Stimulated activated CD4-positive, alpha-beta T cell treated with anti-CD3 and anti-CD28 coated beads, Interleukin-1b, Interleukin-23, amount 100 ng/mL, for 48 hours (primary cell): ENCODE data around the gene CD9.

ENCODE experiments used
- DNase-seq: peaks from one replicate; pipeline ENCODE4 v3.0.0-alpha.2; 2020

Gene CD9

DNA sequence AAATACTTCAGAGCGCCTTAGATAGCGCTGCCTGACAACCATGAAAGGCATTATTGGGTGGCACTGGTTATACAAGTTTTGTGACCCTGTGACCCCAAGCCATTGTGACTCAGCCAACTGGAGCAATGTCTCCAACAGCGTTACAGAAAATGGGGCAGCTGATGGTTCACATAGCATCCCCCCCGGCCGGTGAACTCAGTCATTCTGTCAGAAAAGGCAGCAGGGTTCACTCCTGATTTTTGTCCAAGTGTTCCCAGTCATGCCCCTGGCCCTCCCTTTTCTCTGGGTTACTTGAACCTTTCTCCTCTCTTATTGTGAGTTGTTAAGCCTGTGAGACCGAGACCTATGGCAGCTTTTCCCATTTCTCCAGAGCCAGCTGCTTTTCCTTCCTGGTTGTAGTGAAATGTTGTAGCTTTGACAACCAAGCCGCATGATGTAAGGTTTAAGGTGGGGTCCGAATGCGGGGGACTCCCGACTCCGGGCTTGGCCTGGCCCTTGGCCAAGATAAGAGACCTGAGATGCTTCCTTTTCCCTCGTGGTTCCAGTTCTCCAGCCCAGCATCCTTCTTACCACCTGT is 22.0 kb downstream of the CD9 start:
- DNase-seq, result no peak

DNA sequence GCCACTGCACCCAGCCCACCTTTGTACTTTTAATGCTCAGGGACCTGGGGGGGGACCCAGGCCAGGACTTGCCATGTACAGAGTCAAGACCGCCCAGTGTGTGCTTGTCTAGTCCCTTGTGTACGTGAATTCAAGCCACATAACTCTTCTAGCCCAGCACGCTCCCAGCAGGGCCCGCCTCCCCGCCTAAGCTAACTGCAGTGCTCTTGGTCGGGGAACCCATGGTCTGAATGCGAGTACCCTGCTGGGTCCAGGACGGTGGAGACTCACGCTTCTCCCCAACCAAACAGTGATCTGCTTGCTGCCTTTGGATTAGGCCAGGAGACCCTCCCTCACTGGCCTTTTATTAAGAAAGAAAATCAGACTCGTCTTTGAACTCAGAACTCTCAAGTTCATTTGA is 23.3 kb downstream of the CD9 start:
- no peak for DNase-seq

DNA sequence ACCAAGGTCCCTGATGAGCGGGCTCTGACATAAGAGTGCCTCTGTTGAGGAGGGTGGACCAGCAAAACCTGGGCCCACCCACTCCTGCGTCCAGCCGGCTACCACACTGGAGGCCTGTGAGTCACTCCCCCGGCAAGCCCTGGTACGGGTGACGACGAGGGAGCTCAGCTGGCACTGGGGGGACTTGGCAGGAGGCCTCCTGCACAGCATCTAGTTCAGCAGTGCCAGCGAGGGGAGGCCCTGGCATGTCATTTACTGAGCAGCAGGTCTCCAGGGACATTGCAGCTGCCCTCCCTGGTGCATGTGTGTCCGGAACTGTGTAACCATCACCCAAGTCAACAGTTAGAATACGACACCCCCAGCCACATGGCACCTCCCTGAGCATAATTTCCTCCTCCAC is 24.4 kb downstream of the CD9 start:
- no peak for DNase-seq

DNA sequence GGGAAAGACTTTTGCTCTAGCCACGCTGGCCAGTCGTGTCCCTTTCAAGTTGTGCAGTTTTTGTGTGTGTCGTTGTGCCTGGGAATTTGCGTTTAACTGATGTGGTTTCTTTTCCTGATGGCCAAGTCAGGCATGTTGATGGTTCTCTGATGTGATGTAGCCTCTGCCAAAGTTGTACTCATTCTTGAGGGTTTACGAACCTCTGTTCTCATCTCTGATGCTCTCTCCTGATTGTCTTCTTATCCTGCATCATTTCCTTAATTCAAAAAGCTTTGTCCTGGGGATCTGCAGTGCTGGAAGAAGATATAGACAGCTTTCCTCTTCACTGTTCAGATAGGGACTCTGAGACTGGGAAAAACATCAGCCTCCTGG is 25.4 kb downstream of the CD9 start:
- DNase-seq, result no peak

DNA sequence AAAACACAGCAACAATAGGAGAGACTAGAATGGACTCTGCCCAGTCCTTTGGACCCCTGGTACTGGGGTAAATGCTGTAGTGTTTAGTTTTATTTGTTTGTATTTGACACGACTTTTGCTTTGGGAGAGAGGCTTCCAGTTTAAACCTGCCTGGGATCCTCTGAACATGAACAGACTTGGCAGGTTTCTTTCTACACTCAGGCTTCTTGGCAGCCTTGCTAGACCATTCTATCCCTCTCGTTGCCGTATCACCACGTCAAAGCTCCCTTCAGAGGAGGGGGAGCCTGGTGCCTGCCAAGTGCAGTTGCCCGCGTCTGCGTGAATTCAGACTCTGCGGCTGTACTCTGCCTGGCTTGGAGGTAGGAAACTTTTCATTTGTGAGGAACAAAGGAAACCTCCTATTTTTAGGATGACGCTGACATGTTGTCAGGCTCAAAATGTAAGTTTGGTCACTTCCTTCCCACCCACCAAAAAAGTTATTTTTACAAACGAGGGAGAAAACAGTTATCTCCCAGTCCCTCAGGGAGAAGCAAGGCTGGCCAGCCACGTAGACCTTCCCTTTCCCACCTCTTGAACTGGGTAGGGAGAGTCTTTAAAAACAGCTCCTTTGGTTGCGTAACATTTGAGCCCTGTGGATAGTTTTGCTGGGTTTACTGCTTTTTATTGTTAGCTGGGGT is 25.9 kb downstream of the CD9 start:
- no peak for DNase-seq

DNA sequence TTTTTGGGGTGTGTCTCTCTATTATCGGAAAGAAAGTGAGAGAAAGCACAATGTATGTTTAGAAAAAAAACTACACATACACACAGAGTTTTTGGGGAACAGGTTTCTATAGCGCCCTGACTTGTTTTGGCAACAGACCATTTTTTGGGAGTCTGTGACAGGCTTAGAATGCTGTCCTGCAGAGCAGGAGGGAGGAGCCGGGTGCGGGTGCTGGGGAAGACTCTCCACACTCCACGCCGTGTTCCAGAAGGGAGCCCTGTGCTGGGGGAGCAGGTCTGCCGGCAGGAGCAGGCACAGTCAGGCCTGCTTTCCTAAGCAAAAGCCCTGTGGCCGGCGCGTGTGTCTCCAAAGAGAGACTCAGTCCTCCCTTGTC is 26.5 kb downstream of the CD9 start:
- no peak for DNase-seq

DNA sequence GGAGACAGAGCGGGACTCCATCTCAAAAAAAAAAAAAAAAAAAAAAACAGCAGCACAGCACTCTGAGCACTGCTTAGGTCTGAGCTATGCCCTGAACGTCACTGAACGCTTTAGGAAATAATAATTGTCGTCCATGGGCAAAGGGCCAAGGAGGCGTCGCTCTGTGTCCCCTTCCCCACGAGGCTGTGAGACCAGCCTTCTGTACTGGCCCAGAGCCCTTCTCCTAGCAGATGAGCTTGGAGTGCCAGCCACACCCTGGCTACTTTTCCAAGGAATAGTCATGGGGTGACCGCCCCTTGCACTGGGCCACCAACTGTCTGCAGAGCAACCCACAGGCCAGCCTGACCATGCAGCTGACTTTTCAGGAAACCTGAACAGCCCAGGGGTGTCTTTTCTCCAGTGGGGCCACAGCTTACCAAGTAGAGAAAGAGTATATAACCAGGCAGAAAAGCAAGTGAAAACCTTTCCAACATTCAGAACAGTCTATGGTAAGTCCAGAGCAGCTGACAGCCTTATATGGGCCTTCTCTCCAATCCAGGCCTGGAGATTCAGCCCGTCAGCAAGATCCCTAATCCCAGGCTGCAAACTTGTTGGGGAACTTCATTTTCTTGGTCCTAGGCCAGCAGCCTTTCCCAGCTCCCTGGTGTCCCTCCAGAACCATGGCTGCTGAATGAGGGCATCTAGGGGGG is 28.5 kb downstream of the CD9 start:
- DNase-seq, result no peak

DNA sequence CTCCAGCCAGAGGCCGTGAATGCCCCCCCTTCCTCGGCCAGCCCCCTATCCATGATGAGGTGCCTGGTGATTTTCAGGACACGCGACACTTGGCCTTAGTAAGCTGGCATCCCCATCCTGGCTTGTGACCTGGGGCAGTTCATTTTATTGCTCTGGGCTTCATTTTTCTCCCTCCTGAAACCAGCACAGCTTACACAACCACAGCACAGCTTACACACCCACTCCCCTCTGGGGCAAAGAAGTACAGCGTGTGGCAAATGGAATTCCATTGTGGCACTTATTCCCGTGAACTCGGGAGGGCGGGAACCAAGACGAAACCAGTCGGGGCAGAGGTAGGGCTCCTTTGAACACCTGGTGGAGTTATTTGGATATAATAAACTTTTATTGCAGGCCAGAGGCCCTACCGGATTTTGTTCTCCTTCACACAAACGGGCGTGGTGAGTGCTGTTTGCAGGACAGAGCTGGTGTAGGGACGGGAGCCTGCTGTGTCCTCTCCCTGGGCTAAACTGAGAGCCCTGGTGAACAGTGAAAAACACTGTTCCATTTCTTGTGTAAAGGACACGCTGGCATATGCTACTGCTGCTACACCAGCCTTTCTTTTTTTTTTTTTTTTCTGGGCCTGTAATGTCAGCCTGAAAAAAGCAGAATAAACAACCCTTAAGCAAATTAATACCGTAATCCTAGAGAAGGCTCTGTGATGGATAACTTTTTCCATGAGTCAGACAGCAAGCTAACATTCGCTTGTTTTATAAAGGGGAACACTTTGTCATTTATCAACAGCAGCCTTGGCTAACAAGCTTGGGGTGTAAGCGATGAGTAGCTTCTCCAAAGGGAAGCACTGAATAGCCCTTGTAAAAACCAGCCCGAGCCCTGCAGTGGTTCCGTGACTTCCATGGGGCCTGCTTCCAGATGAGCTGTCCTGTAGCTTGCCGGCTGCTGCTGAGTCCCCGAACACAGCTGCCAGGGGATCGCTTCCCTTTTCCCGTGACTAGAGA is 29.3 kb downstream of the CD9 start:
- no peak for DNase-seq

DNA sequence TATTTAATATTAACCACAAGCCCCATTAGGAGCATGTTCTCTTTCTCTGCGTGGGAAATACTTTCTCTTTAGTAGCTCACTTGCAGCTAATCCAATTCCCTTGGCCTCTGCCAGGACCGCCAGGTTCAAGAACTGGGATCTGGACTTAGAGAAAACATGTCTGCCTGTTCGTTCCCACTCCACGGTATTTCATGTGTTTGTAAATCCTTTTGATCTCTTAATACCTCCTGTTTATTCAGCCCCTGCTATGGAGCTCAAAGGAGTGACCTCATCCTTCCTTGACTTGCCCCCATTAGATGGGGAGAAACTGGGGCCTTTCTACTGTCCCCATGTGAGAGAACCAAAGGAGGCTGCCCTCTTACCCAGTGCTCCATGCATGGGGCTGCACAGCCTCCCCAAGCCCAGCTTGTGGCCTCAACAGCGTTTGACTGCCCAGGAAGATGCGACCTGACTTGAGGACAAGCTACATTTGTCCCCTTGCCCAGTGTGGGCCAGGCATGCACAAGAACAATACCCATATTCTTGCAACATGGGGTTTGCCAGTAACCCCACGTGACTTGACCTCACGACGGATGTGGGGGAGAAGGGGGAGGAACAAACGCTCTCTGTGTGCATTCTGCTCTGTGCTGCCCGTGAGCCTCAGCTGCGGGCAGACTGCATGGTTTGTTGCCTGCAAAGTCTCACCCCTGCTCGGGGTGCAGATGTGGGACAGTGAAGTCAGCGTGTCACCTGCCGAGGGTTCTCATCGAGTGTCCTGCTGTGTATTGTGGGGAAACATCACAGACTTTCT is 30.3 kb downstream of the CD9 start:
- DNase-seq, result peak; percentile 66

DNA sequence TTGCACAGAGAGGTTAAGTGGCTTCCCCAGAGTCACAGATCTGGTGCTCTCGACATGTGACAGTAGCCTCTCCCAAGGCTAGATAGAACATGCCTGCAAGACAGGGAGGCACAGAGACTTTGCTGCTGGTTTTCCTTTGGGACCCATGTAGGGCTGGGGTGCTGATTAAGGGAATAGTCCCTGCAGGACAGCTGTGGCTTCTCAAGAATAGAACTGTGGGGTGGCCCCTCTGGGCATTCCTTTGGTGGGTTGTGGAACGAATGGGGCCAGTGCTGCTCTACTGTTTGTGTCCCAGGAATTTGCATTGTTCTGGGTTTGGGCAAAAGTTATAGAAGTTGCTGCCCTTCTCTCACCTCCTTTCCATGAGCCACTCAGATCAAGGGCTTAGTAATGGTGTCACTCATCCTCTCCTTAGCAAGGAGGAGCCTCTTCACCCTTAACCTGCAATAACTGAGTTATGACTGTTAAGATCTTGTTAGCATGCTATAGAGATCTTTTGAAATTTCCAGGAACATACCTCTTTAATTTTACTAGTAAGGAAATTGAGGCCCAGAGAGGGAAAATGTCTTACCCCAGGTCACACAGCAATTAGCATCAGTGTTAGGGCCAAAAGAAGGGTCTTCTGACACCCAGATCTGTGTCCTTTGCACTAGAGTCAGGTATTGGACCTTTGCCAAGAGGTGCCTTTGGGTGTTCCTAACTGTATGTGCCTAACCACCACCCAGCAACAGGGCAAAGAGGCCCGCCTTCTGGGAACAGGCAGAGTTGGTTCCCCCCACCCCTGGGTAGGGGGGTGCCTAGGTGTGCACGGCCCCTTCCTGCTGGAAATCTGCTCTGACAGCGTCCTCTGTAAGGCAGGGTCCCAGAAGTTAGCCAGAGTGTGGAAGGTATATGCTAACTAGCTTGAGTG is 31.4 kb downstream of the CD9 start:
- no peak for DNase-seq

DNA sequence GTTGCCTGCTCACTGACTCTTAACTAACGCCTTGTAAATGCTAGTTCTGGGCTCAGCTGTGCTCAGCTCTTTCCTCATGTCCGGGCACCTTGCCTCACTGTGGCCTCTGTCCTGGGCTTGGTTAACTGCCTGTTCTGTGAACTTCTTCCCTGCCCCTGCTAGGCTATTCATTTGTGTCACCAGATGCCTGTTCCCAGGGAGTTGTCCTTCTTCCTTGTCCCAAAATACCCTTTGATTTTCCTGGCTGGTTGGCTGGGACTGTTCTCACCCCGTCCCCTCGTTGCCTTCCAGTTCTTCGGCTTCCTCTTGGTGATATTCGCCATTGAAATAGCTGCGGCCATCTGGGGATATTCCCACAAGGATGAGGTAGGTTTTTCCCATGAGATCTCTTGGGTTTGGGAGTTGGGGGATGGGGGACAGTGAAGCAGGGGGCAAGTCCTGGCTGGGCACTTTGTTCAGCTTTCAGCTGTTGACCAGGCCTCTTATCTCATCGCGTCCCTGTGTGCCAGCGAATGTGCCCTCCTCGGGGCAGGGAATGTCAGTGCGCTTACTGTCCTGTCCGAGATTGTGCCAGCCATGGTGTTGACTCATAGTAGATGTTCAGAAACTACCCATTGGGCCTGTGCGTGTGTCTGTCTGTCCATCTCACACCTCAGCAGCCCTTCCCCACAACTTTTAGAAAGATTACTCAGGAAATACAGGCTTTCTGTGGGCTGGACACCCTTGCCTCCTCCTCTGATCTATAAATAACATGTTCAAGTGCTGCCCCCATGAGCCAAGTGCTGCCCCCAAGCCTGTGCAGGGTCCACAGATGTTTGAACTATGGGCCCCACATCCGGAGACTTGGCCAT is 33.1 kb downstream of the CD9 start:
- no peak for DNase-seq

DNA sequence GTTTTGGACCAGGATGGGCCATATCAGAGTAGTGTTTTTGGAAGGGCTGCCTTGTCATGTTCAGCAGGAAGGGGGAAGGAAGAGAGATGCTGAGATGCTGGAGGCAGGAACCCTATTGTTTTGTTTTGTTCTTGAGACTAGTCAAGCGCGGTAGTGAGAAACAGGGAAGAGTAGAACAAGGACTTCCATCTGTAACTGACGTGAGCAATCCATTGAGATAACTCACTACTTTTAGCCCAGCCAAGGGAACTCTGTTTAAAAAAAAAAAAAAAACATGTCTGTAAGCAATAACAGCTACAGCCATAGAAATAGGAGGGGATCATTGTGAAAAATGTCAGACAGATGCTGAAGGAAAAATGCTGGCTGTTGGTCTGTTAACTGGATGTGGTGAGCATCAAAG is 34.0 kb downstream of the CD9 start:
- DNase-seq, result no peak

DNA sequence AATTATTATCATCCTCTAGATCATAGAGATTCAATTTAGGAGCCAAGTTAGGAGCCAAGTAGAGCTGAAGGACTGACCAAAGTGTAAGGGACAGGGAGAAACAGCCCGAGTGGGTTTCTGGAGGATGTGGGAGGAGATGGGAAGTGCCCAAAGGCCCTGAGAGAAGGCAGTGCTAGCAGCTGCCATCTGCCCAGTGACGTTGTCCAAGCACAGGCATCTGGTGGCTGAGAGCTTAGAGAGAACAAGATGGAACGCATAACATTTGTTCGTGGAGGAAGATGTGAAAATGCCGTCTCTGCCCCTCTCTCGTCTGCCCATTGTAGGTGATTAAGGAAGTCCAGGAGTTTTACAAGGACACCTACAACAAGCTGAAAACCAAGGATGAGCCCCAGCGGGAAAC is 34.7 kb downstream of the CD9 start:
- no peak for DNase-seq

DNA sequence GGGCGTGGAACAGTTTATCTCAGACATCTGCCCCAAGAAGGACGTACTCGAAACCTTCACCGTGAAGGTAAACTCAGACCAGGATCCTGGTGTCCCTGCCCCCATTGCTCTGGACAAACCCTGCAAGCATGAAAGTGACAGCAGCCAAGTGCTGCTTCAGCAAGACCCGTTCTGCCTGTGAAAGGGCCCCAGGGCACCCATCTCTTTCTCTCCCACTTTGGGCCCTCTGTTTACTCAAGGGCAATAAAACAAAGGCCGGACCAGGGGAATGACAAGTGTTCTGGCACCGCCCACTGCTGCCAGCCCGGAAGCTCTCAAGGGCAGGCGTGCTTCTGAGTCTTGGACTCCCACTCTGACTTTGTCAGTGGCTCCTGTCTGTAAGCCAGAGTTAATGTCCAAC is 35.3 kb downstream of the CD9 start:
- no peak for DNase-seq

DNA sequence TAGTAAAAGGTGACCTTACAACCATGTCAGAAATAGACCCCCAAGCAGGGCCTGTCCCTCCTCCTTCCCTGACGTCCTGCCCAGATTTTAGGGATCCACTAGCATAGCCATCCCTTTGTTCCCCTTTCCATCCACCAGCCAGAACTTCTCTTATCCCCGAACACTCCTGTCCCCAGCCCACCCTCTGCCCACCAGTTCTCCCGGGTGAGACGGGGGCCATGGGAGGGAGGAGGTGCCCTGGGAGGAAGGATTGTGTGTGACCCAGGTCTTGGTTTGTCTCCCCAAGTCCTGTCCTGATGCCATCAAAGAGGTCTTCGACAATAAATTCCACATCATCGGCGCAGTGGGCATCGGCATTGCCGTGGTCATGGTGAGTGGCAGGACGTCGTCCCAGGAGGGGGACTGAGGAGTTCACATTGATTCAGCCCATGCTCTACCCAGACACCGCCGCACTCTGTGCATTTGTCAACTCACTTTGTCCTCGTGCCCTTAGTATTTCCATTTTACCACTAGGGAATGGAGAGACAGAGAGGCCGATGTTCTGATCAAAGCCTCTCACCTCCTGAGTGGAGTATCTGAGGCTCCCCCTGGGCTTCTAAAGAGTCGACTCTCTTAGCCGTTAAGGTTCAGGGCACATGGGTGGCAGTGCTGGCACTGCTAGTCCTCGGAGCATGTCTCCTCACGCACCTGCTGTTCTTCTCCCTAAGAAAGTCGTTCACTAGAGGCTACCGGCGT is 35.9 kb downstream of the CD9 start:
- DNase-seq, result no peak

DNA sequence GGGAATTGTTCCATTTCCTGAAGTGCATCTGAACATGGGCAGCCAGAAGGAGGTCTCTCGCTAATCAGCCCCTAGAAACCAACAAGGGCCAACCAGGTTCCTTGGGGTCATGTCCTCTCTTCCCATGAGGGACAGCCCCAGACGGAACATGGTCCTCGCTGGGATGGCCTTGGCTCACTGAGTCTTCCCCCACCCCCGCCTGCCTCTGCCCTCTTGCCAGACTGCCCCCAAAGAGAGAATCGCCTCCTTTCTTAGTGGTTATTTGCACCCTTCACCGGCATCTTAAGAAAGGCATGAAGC is 36.4 kb downstream of the CD9 start:
- DNase-seq, result no peak

DNA sequence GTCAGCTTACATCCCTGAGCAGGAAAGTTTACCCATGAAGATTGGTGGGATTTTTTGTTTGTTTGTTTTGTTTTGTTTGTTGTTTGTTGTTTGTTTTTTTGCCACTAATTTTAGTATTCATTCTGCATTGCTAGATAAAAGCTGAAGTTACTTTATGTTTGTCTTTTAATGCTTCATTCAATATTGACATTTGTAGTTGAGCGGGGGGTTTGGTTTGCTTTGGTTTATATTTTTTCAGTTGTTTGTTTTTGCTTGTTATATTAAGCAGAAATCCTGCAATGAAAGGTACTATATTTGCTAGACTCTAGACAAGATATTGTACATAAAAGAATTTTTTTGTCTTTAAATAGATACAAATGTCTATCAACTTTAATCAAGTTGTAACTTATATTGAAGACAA is 37.6 kb downstream of the CD9 start:
- DNase-seq, result no peak

DNA sequence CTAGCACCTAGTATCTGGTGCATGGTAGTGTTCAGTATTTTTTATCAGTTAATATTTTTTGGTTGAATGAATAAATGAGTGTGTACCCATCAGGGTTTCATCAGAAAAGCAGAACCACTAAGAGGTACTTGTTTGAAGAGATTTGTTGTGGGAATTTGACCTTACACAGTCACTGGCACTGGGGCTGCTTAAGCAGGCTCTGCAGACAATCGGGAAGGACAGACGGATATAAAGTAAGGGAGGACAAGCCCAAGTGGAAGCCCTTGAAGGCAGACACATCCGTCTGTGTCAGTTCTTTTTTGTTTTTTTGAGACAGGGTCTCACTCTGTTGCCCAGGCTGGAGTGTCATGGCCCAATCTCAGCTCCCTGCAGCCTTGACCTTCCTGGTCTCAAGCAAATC is 38.7 kb downstream of the CD9 start:
- DNase-seq, result no peak

DNA sequence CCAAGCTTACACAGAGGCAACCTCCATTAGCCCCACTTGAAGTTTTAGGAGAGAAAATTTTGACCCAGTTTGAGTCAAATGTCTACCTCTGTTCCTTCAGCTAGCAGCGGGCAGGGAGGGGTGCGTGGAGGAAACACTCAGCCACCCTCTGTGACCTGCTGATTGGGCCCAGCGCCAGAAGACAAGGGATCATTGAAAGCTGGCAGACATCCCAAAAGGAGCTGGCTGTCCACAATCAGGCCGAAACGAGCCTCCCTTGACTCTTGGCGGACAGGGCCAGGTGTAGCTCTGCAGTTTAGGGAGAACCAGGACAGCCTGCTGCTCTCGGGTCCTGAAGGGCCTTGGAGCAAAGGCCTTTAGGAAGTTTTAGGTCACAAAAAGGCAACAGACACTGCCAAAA is 41.3 kb downstream of the CD9 start:
- no peak for DNase-seq

DNA sequence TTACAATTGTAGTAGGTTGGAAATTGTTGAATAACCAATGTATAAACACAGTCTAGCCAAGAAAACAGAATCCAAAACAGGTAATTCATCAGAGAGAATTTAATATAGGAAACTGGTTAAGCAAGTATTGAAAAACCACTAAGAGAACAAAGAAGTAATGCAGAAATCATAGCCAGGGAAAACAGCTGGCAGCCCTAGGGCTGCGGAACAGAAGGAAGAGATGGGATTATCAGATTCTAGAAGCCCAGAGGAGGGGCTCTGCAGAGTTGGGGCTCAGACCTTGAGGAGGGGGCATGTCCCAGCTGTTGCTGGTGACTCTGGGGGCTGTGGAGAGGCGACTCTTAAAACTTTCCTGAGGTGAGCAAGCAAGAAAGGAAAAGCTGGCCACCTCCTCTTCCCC is 49.4 kb downstream of the CD9 start:
- no peak for DNase-seq
